ENCODE measurements around the gene ZC3HAV1.
"Not testable (repeated sequence)": the region's sequence is repeated elsewhere in the genome, so short reads cannot be mapped to it uniquely, and the experiment has no call there.

ZC3HAV1 gene

GRCh38 chr7:139112316-139112715 lies 2.8 kb upstream of the ZC3HAV1 start:
- no peak for FAIRE-seq

- no peak for FAIRE-seq
These were observed 2.3 kb upstream of the ZC3HAV1 start for GRCh38 chr7:139111811-139112301.

- FAIRE-seq: no peak
These were observed 1.6 kb upstream of the ZC3HAV1 start for GRCh38 chr7:139111147-139111546.

GRCh38 chr7:139109983-139110411 lies 477 bp upstream of the ZC3HAV1 start:
- FAIRE-seq: no peak

GRCh38 chr7:139108266-139109187 lies 993 bp downstream of the ZC3HAV1 start:
- FAIRE-seq: no peak

- no peak for FAIRE-seq
These were observed 2.6 kb downstream of the ZC3HAV1 start for GRCh38 chr7:139106959-139107358.

- not testable (repeated sequence) for FAIRE-seq
These were observed 3.3 kb downstream of the ZC3HAV1 start for GRCh38 chr7:139106227-139106626.

GRCh38 chr7:139105484-139105883 lies 4.0 kb downstream of the ZC3HAV1 start:
- no peak for FAIRE-seq

- FAIRE-seq: no peak
These were observed 5.4 kb downstream of the ZC3HAV1 start for GRCh38 chr7:139104091-139104450.

GRCh38 chr7:139103057-139103815 lies 6.3 kb downstream of the ZC3HAV1 start:
- FAIRE-seq: no peak

GRCh38 chr7:139101637-139102158 lies 7.8 kb downstream of the ZC3HAV1 start:
- not testable (repeated sequence) for FAIRE-seq

- no peak for FAIRE-seq
These were observed 10.2 kb downstream of the ZC3HAV1 start for GRCh38 chr7:139099172-139099947.

GRCh38 chr7:139095194-139095659 lies 14.3 kb downstream of the ZC3HAV1 start:
- no peak for FAIRE-seq

- FAIRE-seq: no peak
These were observed 14.9 kb downstream of the ZC3HAV1 start for GRCh38 chr7:139094596-139094995.

GRCh38 chr7:139094030-139094429 lies 15.5 kb downstream of the ZC3HAV1 start:
- no peak for FAIRE-seq

- FAIRE-seq: not testable (repeated sequence)
These were observed 16.0 kb downstream of the ZC3HAV1 start for GRCh38 chr7:139093512-139093911.

- no peak for FAIRE-seq
These were observed 17.3 kb downstream of the ZC3HAV1 start for GRCh38 chr7:139092090-139092796.

- FAIRE-seq: no peak
These were observed 17.9 kb downstream of the ZC3HAV1 start for GRCh38 chr7:139091677-139091996.

- FAIRE-seq: no peak
These were observed 20.4 kb downstream of the ZC3HAV1 start for GRCh38 chr7:139089118-139089517.

- FAIRE-seq: no peak
These were observed 21.3 kb downstream of the ZC3HAV1 start for GRCh38 chr7:139088268-139088667.

- FAIRE-seq: no peak
These were observed 22.3 kb downstream of the ZC3HAV1 start for GRCh38 chr7:139087212-139087611.

GRCh38 chr7:139086454-139086853 lies 23.1 kb downstream of the ZC3HAV1 start:
- no peak for FAIRE-seq
